Keratinocyte (primary cell): ENCODE measurements around the gene NTSR2. TPM values are rescaled to one million over a fixed set of nuclear protein-coding genes. Genes with fewer than 3 reads are reported as not detected.

Source experiments
- DNase-seq: peaks from one replicate; pipeline ENCODE4 v3.0.0-alpha.2; 2011; ENCODE audit warnings: low read depth, missing footprints, low spot score
- FAIRE-seq: peaks from 2 replicates; lab custom pipeline; 2011; peaks lifted over from hg19 to GRCh38; lab: Jason Lieb, UNC
- H2AFZ ChIP-seq: 2 replicates; pipeline ENCODE4 v1.6.0; 2012; ENCODE audit warnings: low read length, control low read depth, inconsistent platforms; ENCODE audit not compliant: control insufficient read depth
- H3K27ac ChIP-seq: 2 replicates; pipeline ENCODE4 v1.5.1; 2011; ENCODE audit warnings: low read length; ENCODE audit not compliant: control insufficient read depth, insufficient read depth
- H3K27me3 ChIP-seq: 3 replicates; pipeline ENCODE4 v1.6.0; 2011; ENCODE audit warnings: low read length; ENCODE audit not compliant: control insufficient read depth, insufficient read depth; ENCODE audit errors: extremely low read depth
- H3K36me3 ChIP-seq, 2 experiments: 2 replicates in 1 of 2; 3 replicates in 1 of 2; pipeline ENCODE4 v1.5.1; 2011; ENCODE audit warnings: low read length in 2 of 2, mild to moderate bottlenecking in 1 of 2; ENCODE audit not compliant: control insufficient read depth in 2 of 2, insufficient read depth in 2 of 2; ENCODE audit errors: extremely low read depth in 1 of 2
- H3K4me1 ChIP-seq: 3 replicates; pipeline ENCODE4 v1.5.1; 2011; ENCODE audit warnings: low read length; ENCODE audit not compliant: control insufficient read depth, insufficient read depth; ENCODE audit errors: extremely low read depth
- H3K4me2 ChIP-seq: 3 replicates; pipeline ENCODE4 v1.6.0; 2011; ENCODE audit warnings: low read depth, low read length; ENCODE audit not compliant: control insufficient read depth, insufficient read depth; ENCODE audit errors: extremely low read depth
- H3K4me3 ChIP-seq, 3 experiments: fragments of 200-600 bp in 1 of 3; sonication (generic) in 1 of 3; 2 replicates in 2 of 3; 3 replicates in 1 of 3; pipeline ENCODE4 v1.5.1; 2011 to 2016; ENCODE audit warnings: low read length in 3 of 3, mild to moderate bottlenecking in 3 of 3, control low read depth in 2 of 3, inconsistent platforms in 1 of 3, low read depth in 1 of 3, mixed read lengths in 1 of 3, mixed run types in 1 of 3, moderate library complexity in 1 of 3; ENCODE audit not compliant: control insufficient read depth in 2 of 3, insufficient read depth in 2 of 3; ENCODE audit errors: extremely low read depth in 1 of 3
- H3K79me2 ChIP-seq: 2 replicates; pipeline ENCODE4 v1.6.0; 2012; ENCODE audit warnings: low read length; ENCODE audit not compliant: control insufficient read depth, insufficient read depth
- H3K9ac ChIP-seq: 3 replicates; pipeline ENCODE4 v1.6.0; 2011; ENCODE audit warnings: low read length; ENCODE audit not compliant: control insufficient read depth, insufficient read depth; ENCODE audit errors: extremely low read depth
- H3K9me1 ChIP-seq: 3 replicates; pipeline ENCODE4 v1.6.0; 2011; ENCODE audit warnings: low read length; ENCODE audit not compliant: control insufficient read depth, insufficient read depth; ENCODE audit errors: extremely low read depth
- H3K9me3 ChIP-seq: 2 replicates; pipeline ENCODE4 v1.5.1; 2012; ENCODE audit warnings: low read depth, low read length; ENCODE audit not compliant: control insufficient read depth
- H4K20me1 ChIP-seq: 3 replicates; pipeline ENCODE4 v1.6.0; 2011; ENCODE audit warnings: low read length; ENCODE audit not compliant: control insufficient read depth, insufficient read depth; ENCODE audit errors: extremely low read depth
- EZH2 ChIP-seq: IDR thresholded peaks from one replicate; pipeline ENCODE4 v1.6.1; 2012; ENCODE audit warnings: inconsistent platforms, mild to moderate bottlenecking, low read length, moderate library complexity
- dilution Hi-C: fragments of 300-500 bp; cut with MboI; formaldehyde crosslinking; loops from one replicate; pipeline ENCODE4 v1.7.0; 2020; ENCODE audit warnings: low sequenced_read_pairs; ENCODE audit not compliant: extremely low pct_ligation_motif_present
- polyA plus RNA-seq, 5 experiments: library from polyadenylated mRNA; depleted of rRNA in 3 of 5; stranded (reverse) in 3 of 5; stranded (forward) in 1 of 5; unstranded in 1 of 5; fragments of >200 nt; gene quantifications; 1 replicate in 1 of 5; 2 replicates in 3 of 5; 3 replicates in 1 of 5; pipeline versions ENCODE4 v1.2.1 to v1.2.3, GENCODE V29; 2011 to 2012; ENCODE audit warnings: missing spikeins in 2 of 5, low read depth in 1 of 5, low replicate concordance in 1 of 5
- TF ChIP-seq, protein P1 (sequence below), 3 experiments: IDR thresholded peaks in 1 of 3; conservative IDR thresholded peaks in 1 of 3; optimal IDR thresholded peaks in 1 of 3; 2 replicates in 2 of 3; 3 replicates in 1 of 3; pipeline versions ENCODE3 to v1.5.1; 2011; ENCODE audit warnings: low read length in 3 of 3, mild to moderate bottlenecking in 3 of 3, moderate library complexity in 2 of 3, control low read depth in 1 of 3, inconsistent platforms in 1 of 3; ENCODE audit not compliant: insufficient read depth in 2 of 3; ENCODE audit errors: extremely low read depth in 1 of 3

NTSR2 gene
- polyA plus RNA-seq, 1 donor (not counting 4 experiments of a cell fraction or from before 2014, with no cell fraction given), result not detected

GRCh38 chr2:11703700-11704099 lies 33.7 kb upstream of the NTSR2 start:
- FAIRE-seq (no peak), DNase-seq (no peak)
- H3K4me3 ChIP-seq, result no peak overlapping the region
- dilution Hi-C loops, result no loop called here
- no peak overlapping the region for H3K4me2 ChIP-seq
- H3K79me2 ChIP-seq, result no peaks in the 10 kb centered on the region
- H3K27me3 ChIP-seq, result no peaks in the 10 kb centered on the region
- H2AFZ ChIP-seq, result no peak overlapping the region
- no peak overlapping the region for H3K27ac ChIP-seq
- no peak overlapping the region for H3K9ac ChIP-seq
- H3K4me1 ChIP-seq, result peaks cover 8% of the 10 kb centered on the region
- TF ChIP-seq, protein P1, sequence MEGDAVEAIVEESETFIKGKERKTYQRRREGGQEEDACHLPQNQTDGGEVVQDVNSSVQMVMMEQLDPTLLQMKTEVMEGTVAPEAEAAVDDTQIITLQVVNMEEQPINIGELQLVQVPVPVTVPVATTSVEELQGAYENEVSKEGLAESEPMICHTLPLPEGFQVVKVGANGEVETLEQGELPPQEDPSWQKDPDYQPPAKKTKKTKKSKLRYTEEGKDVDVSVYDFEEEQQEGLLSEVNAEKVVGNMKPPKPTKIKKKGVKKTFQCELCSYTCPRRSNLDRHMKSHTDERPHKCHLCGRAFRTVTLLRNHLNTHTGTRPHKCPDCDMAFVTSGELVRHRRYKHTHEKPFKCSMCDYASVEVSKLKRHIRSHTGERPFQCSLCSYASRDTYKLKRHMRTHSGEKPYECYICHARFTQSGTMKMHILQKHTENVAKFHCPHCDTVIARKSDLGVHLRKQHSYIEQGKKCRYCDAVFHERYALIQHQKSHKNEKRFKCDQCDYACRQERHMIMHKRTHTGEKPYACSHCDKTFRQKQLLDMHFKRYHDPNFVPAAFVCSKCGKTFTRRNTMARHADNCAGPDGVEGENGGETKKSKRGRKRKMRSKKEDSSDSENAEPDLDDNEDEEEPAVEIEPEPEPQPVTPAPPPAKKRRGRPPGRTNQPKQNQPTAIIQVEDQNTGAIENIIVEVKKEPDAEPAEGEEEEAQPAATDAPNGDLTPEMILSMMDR (optimal IDR thresholded peaks at IDR 0.05 in 1 of 3, IDR thresholded peaks at IDR 0.05 in 1 of 3, conservative IDR thresholded peaks at IDR 0.05 in 1 of 3; ENCODE audit: extremely low read depth in 1 of 3, insufficient read depth in 2 of 3, low read length in 3 of 3), result no peak
- no peak for TF ChIP-seq EZH2
- no peaks in the 10 kb centered on the region for H3K9me1 ChIP-seq
- H3K36me3 ChIP-seq, result no peaks in the 10 kb centered on the region
- H3K9me3 ChIP-seq, result peaks cover 1% of the 10 kb centered on the region
- H4K20me1 ChIP-seq, result no peaks in the 10 kb centered on the region

- TF ChIP-seq, protein P1 (optimal IDR thresholded peaks at IDR 0.05 in 1 of 3, IDR thresholded peaks at IDR 0.05 in 1 of 3, conservative IDR thresholded peaks at IDR 0.05 in 1 of 3; ENCODE audit: extremely low read depth in 1 of 3, insufficient read depth in 2 of 3, low read length in 3 of 3), result no peak
- no peak for TF ChIP-seq EZH2
- no peaks in the 10 kb centered on the region for H3K27me3 ChIP-seq
- H3K9ac ChIP-seq, result no peak overlapping the region
- H3K79me2 ChIP-seq, result no peaks in the 10 kb centered on the region
- H2AFZ ChIP-seq, result no peak overlapping the region
- H3K36me3 ChIP-seq, result no peaks in the 10 kb centered on the region
- peaks cover 15% of the 10 kb centered on the region for H3K4me1 ChIP-seq
- H3K27ac ChIP-seq, result no peak overlapping the region
- H3K4me3 ChIP-seq, result no peak overlapping the region
- H3K9me3 ChIP-seq, result peaks cover 1% of the 10 kb centered on the region
- no peak overlapping the region for H3K4me2 ChIP-seq
- dilution Hi-C loops, result no loop called here
- FAIRE-seq (no peak), DNase-seq (no peak)
- no peaks in the 10 kb centered on the region for H4K20me1 ChIP-seq
- no peaks in the 10 kb centered on the region for H3K9me1 ChIP-seq
Observed at GRCh38 chr2:11702946-11703345, 33.0 kb upstream of the NTSR2 start.
